PFSK-1 (cell line): ENCODE data around the gene ADD1.

Experiments
- FOXP2 ChIP-seq: optimal IDR thresholded peaks from 2 replicates; pipeline ENCODE3; 2011; ENCODE audit warnings: borderline replicate concordance, control low read depth, inconsistent platforms; ENCODE audit not compliant: insufficient read depth; ENCODE audit errors: extremely low read length, extremely low read depth
- POLR2AphosphoS5 ChIP-seq: IDR thresholded peaks from 2 replicates; pipeline ENCODE4 v1.6.1; 2012; ENCODE audit warnings: low read depth, mild to moderate bottlenecking, control low read depth, low read length, moderate library complexity
- REST ChIP-seq, 2 experiments: IDR thresholded peaks; 2 replicates each; pipeline versions ENCODE4 v1.6.1 to v1.8.0; 2011 to 2012; ENCODE audit warnings: low read depth in 2 of 2, low read length in 2 of 2, control low read depth in 1 of 2, inconsistent platforms in 1 of 2, mild to moderate bottlenecking in 1 of 2, moderate library complexity in 1 of 2; ENCODE audit not compliant: insufficient read depth in 1 of 2
- SIN3A ChIP-seq: IDR thresholded peaks from 2 replicates; pipeline ENCODE4 v1.6.1; 2012; ENCODE audit warnings: mild to moderate bottlenecking, low read length, moderate library complexity, borderline replicate concordance; ENCODE audit not compliant: insufficient read depth
- TAF1 ChIP-seq: IDR thresholded peaks from 2 replicates; pipeline ENCODE4 v1.6.1; 2012; ENCODE audit warnings: low read length, control low read depth, borderline replicate concordance; ENCODE audit not compliant: insufficient read depth

ADD1 gene

GRCh38 chr4:2852481-2852921 is 8.9 kb downstream of the ADD1 start:
- TF ChIP-seq POLR2AphosphoS5, result no peak
- TF ChIP-seq TAF1, result no peak
- no peak for TF ChIP-seq SIN3A
- TF ChIP-seq FOXP2, result no peak
- no peak for TF ChIP-seq REST (IDR thresholded peaks at IDR 0.05; ENCODE audit: insufficient read depth in 1 of 2, low read depth in 2 of 2, low read length in 2 of 2)

- TF ChIP-seq SIN3A (no peak), POLR2AphosphoS5 (no peak), TAF1 (no peak), FOXP2 (no peak), REST (IDR thresholded peaks at IDR 0.05; ENCODE audit: insufficient read depth in 1 of 2, low read depth in 2 of 2, low read length in 2 of 2) (no peak)
Measured at GRCh38 chr4:2855584-2855983, 11.9 kb downstream of the ADD1 start.

- TF ChIP-seq REST (IDR thresholded peaks at IDR 0.05; ENCODE audit: insufficient read depth in 1 of 2, low read depth in 2 of 2, low read length in 2 of 2) (no peak), POLR2AphosphoS5 (no peak), SIN3A (no peak), TAF1 (no peak), FOXP2 (no peak)
Measured at GRCh38 chr4:2856266-2856665, 12.6 kb downstream of the ADD1 start.

GRCh38 chr4:2857349-2857927 is 13.8 kb downstream of the ADD1 start:
- TF ChIP-seq TAF1, result no peak
- TF ChIP-seq FOXP2, result no peak
- TF ChIP-seq SIN3A, result no peak
- no peak for TF ChIP-seq POLR2AphosphoS5
- TF ChIP-seq REST (IDR thresholded peaks at IDR 0.05; ENCODE audit: insufficient read depth in 1 of 2, low read depth in 2 of 2, low read length in 2 of 2), result no peak
